Thoracic aorta (tissue), 2 donors: ENCODE results near the gene ADCK1. TPM values are rescaled to one million over a fixed set of nuclear protein-coding genes. Genes with fewer than 3 reads are reported as not detected.

Source experiments
- ATAC-seq: fragments of 150-250 bp; one replicate; pipeline ENCODE4 v1.8.0; 2017; ENCODE audit warnings: low read depth; ENCODE audit not compliant: insufficient number of reproducible peaks, low FRiP score
- DNase-seq: peaks from one replicate; pipeline ENCODE4 v3.0.0-alpha.2; 2020; ENCODE audit warnings: low spot score
- H3K27ac ChIP-seq, 2 donors: fragments of 200-600 bp; sonication (generic); 1 replicate in 1 of 2; 2 replicates in 1 of 2; pipeline ENCODE4 v1.5.1; 2016; ENCODE audit warnings: mild to moderate bottlenecking in 2 of 2, moderate library complexity in 2 of 2
- H3K27me3 ChIP-seq: fragments of 200-600 bp; sonication (generic); replicated peaks from 2 replicates; pipeline ENCODE4 v1.6.0; 2016; ENCODE audit warnings: mild to moderate bottlenecking; ENCODE audit not compliant: insufficient read depth
- H3K36me3 ChIP-seq: fragments of 200-600 bp; sonication (generic); one replicate; pipeline ENCODE4 v1.5.1; 2016
- H3K4me1 ChIP-seq, 2 donors: fragments of 200-600 bp; sonication (generic); 1 replicate in 1 of 2; 2 replicates in 1 of 2; pipeline versions ENCODE4 v1.5.1 to v1.6.0; 2016; ENCODE audit warnings: low read depth in 2 of 2, mild to moderate bottlenecking in 1 of 2; ENCODE audit not compliant: control insufficient read depth in 1 of 2
- H3K4me3 ChIP-seq: fragments of 200-600 bp; sonication (generic); 2 replicates; pipeline ENCODE4 v1.5.1; 2016; ENCODE audit warnings: mild to moderate bottlenecking
- H3K9me3 ChIP-seq: fragments of 200-600 bp; sonication (generic); 2 replicates; pipeline ENCODE4 v1.5.1; 2016
- total RNA-seq, 2 donors: library from RNA; depleted of rRNA; stranded (reverse); fragments of >200 nt; gene quantifications; one replicate each; pipeline versions ENCODE4 v1.1.0 to v1.2.3, GENCODE V29; 2016
- TF ChIP-seq, protein P1 (sequence below): fragments of 200-600 bp; sonication (generic); IDR thresholded peaks from one replicate; pipeline ENCODE4 v1.5.1; 2019; ENCODE audit warnings: antibody characterized with exemption

Gene ADCK1
- total RNA-seq, 2 donors from 2014 or later: 2.2 to 11.2 TPM

DNA sequence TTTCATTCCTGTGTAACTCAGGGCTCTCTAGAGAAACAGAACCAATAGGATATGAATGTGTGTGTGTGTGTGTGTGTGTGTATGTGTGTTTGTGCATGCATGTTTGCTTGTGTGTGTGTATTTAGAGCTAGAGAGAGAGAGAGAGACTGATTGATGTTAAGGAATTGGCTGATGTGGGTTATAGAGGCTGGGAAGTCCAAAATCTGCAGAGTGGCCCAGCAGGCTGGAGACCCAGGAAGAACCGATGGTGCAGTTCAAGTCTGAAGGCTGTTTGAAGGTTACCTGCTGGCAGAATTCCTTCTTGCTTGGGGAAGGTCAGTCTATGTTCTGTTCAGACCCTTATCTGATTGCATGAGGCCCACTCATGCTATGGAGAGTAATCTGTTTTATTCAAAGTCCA is 64.7 kb downstream of the ADCK1 start:
- Histone ChIP-seq H3K4me3 (no peak overlapping the region), H3K36me3 (no peaks in the 10 kb centered on the region), H3K27ac (no peak overlapping the region), H3K9me3 (no peaks in the 10 kb centered on the region), H3K4me1 (no peaks in the 10 kb centered on the region), H3K27me3 (no peaks in the 10 kb centered on the region)
- ATAC-seq (no peak), DNase-seq (no peak)
- TF ChIP-seq, protein P1, sequence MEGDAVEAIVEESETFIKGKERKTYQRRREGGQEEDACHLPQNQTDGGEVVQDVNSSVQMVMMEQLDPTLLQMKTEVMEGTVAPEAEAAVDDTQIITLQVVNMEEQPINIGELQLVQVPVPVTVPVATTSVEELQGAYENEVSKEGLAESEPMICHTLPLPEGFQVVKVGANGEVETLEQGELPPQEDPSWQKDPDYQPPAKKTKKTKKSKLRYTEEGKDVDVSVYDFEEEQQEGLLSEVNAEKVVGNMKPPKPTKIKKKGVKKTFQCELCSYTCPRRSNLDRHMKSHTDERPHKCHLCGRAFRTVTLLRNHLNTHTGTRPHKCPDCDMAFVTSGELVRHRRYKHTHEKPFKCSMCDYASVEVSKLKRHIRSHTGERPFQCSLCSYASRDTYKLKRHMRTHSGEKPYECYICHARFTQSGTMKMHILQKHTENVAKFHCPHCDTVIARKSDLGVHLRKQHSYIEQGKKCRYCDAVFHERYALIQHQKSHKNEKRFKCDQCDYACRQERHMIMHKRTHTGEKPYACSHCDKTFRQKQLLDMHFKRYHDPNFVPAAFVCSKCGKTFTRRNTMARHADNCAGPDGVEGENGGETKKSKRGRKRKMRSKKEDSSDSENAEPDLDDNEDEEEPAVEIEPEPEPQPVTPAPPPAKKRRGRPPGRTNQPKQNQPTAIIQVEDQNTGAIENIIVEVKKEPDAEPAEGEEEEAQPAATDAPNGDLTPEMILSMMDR: no peak

DNA sequence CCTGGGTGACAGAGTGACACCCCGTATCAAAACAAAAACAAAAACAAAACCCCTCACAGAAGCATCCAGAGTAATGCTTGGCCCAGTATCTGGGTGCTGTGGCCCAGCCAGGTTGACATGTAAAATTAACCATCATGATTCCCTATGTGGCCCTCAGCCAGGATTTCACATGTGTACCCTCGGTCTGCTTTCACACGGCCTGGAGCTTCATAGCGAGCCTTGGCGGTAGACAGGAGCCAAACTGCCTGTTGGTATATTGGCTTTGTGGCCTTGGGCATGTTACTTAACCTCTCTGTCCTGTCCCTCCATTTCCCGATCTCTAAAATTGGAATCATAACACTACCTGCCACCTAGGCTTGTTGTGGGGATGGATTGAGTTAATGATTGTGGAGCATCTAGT is 65.5 kb downstream of the ADCK1 start:
- Histone ChIP-seq H3K4me3 (no peak overlapping the region), H3K27me3 (no peaks in the 10 kb centered on the region), H3K27ac (no peak overlapping the region), H3K4me1 (no peaks in the 10 kb centered on the region), H3K36me3 (no peaks in the 10 kb centered on the region), H3K9me3 (no peaks in the 10 kb centered on the region)
- ATAC-seq: no peak
- TF ChIP-seq, protein P1: no peak
- DNase-seq: no peak

DNA sequence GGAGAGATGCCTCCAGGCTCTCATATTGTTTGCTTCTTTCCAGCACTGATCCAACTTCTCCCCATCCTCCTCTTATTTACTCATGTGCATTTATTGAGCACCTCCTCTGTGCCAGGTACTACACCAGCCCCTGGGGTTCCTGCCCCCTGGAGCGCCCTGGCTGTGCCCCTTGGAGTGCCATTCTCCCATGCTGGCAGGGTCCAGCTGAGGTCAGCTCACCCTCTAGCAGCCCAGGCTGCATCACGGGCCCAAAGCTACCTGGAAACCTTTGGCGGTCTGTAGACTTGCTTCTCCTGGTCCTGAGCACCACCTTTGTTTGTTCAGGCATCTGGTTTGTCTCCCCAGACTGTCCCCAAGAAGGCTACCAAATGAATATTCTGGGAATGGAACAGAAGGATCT is 67.0 kb downstream of the ADCK1 start:
- H3K4me1 ChIP-seq: no peaks in the 10 kb centered on the region
- ATAC-seq (no peak), DNase-seq (no peak)
- no peaks in the 10 kb centered on the region for H3K9me3 ChIP-seq
- H3K27me3 ChIP-seq: no peaks in the 10 kb centered on the region
- H3K4me3 ChIP-seq: no peak overlapping the region
- H3K27ac ChIP-seq: no peak overlapping the region
- no peaks in the 10 kb centered on the region for H3K36me3 ChIP-seq
- TF ChIP-seq, protein P1: no peak

DNA sequence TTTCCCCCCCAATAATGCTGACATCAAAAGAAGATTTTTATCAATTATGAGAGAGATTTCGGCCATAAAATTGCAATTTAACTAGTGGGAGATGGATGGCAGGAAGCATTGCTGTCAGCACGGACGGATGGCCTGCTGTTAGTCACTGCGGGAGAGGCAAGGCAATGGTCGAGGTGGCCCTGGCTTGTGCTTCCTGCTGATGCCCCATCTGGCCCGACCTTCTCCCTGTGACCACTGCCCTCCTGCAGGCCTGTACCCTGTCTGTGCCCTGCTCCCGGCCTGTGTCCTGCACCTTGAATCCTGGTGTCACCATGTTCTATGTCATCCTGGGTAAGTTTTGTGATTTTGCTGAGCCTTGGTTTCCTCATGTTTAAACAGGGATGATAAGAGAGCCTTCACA is 67.6 kb downstream of the ADCK1 start:
- no peaks in the 10 kb centered on the region for H3K9me3 ChIP-seq
- no peaks in the 10 kb centered on the region for H3K36me3 ChIP-seq
- TF ChIP-seq, protein P1: no peak
- H3K4me1 ChIP-seq: no peaks in the 10 kb centered on the region
- H3K27me3 ChIP-seq: no peaks in the 10 kb centered on the region
- H3K27ac ChIP-seq: no peak overlapping the region
- ATAC-seq (no peak), DNase-seq (no peak)
- no peak overlapping the region for H3K4me3 ChIP-seq

DNA sequence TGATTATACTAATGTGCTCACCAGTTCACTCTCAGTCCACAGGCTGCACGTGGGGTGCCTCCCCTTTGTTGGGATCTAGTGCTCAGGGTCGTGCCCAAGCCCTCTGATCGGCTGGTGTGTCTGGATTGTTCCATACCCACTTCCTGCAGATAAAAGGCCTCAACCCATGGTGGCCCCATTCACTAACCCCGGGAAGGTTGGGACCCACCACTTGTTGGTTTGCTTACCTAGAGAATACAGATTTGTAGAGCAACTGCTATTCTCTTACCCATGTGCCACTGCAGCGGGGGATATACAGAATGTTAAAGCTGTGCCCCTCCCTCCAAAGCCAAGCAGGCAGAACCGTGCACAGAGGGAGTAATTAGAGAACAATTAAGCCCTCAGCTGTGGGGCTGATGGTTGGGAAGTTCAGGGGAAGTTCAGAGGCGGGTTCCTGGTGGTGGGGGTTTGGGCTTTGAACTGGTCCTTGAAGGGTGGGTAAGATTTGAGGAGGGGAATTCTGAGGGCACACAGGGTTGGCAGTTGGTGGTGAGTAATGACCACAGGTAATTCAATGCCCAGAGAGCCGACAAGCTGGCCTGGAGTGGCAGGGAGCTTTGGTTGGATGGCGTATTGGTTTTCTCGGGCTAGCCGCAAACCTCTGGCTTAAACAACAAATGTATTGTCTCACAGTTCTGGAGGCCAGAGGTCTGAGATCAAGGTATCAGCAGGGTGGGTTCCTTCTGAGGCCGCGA is 68.8 kb downstream of the ADCK1 start:
- no peaks in the 10 kb centered on the region for H3K4me1 ChIP-seq
- DNase-seq (no peak), ATAC-seq (no peak)
- no peak overlapping the region for H3K4me3 ChIP-seq
- H3K36me3 ChIP-seq: no peaks in the 10 kb centered on the region
- no peaks in the 10 kb centered on the region for H3K9me3 ChIP-seq
- H3K27me3 ChIP-seq: no peaks in the 10 kb centered on the region
- H3K27ac ChIP-seq: no peak overlapping the region
- TF ChIP-seq, protein P1: no peak
